Naive thymus-derived CD4-positive, alpha-beta T cell (primary cell): ENCODE data around the gene CPNE2. TPM values are rescaled to one million over a fixed set of nuclear protein-coding genes. Genes with fewer than 3 reads are reported as not detected.
"Not testable (repeated sequence)": the region's sequence is repeated elsewhere in the genome, so short reads cannot be mapped to it uniquely, and the experiment has no call there.

Experiments
- ATAC-seq: fragments of 150-1000 bp; cut with Tn5 transposase; 2 replicates; pipeline ENCODE4 v1.10.0; 2021; ENCODE audit warnings: mild to moderate bottlenecking, moderate library complexity
- CTCF ChIA-PET: fragments of 350-600 bp; sonication (Branson Sonifier 250); formaldehyde crosslinking; loops from one replicate; lab custom pipeline; 2021; ENCODE audit warnings: antibody characterized with exemption; lab: Charles Lee
- POLR2A ChIA-PET: fragments of 350-600 bp; sonication (Branson Sonifier 250); formaldehyde crosslinking; loops from one replicate; lab custom pipeline; 2021; ENCODE audit warnings: antibody characterized with exemption, inconsistent platforms; lab: Charles Lee
- DNase-seq, 9 donors: peaks; one replicate each; pipeline versions ENCODE4 v3.0.0 to v3.0.0-alpha.2; 2020 to 2022; ENCODE audit warnings: mixed read lengths in 1 of 9
- H3K27ac ChIP-seq: one replicate; pipeline ENCODE4 v1.7.0; 2013; ENCODE audit warnings: mild to moderate bottlenecking, low read depth, low read length, moderate library complexity
- H3K27me3 ChIP-seq, 2 donors: one replicate each; pipeline ENCODE4 v1.7.0; 2013; ENCODE audit warnings: low read length in 2 of 2, mild to moderate bottlenecking in 2 of 2, moderate library complexity in 2 of 2; ENCODE audit not compliant: control insufficient read depth in 2 of 2, insufficient read depth in 2 of 2
- H3K36me3 ChIP-seq, 3 experiments: 1 replicate in 2 of 3; 2 replicates in 1 of 3; pipeline ENCODE4 v1.7.0; 2013; ENCODE audit warnings: low read length in 3 of 3, mild to moderate bottlenecking in 3 of 3, moderate library complexity in 1 of 3; ENCODE audit not compliant: insufficient read depth in 3 of 3, control insufficient read depth in 2 of 3
- H3K4me1 ChIP-seq, 2 donors: one replicate each; pipeline ENCODE4 v1.7.0; 2013; ENCODE audit warnings: low read length in 2 of 2, mild to moderate bottlenecking in 2 of 2, moderate library complexity in 1 of 2; ENCODE audit not compliant: control insufficient read depth in 2 of 2, insufficient read depth in 2 of 2
- H3K4me3 ChIP-seq: 2 replicates; pipeline ENCODE4 v1.7.0; 2013; ENCODE audit warnings: mild to moderate bottlenecking, low read length
- H3K9me3 ChIP-seq, 3 experiments: 1 replicate in 2 of 3; 2 replicates in 1 of 3; pipeline ENCODE4 v1.7.0; 2013; ENCODE audit warnings: low read length in 3 of 3; ENCODE audit not compliant: control insufficient read depth in 2 of 3
- H3K27ac Mint-ChIP-seq, 9 donors: one replicate each; pipeline ENCODE4 v1.8.0; 2020 to 2022; ENCODE audit warnings: mixed read lengths in 9 of 9, mild to moderate bottlenecking in 8 of 9, moderate library complexity in 5 of 9, inconsistent platforms in 2 of 9
- H3K27me3 Mint-ChIP-seq, 5 donors: one replicate each; pipeline ENCODE4 v1.8.0; 2021 to 2022; ENCODE audit warnings: mixed read lengths in 5 of 5, mild to moderate bottlenecking in 1 of 5
- H3K36me3 Mint-ChIP-seq, 5 donors: one replicate each; pipeline ENCODE4 v1.8.0; 2020 to 2022; ENCODE audit warnings: mixed read lengths in 5 of 5, mild to moderate bottlenecking in 3 of 5, inconsistent platforms in 1 of 5
- H3K4me1 Mint-ChIP-seq, 7 donors: one replicate each; pipeline ENCODE4 v1.8.0; 2020 to 2022; ENCODE audit warnings: mixed read lengths in 7 of 7, mild to moderate bottlenecking in 3 of 7, inconsistent platforms in 1 of 7
- H3K4me3 Mint-ChIP-seq, 10 donors: one replicate each; pipeline ENCODE4 v1.8.0; 2020 to 2022; ENCODE audit warnings: mild to moderate bottlenecking in 10 of 10, mixed read lengths in 10 of 10, moderate library complexity in 6 of 10, inconsistent platforms in 2 of 10
- H3K9me3 Mint-ChIP-seq, 11 donors: one replicate each; pipeline ENCODE4 v1.8.0; 2020 to 2022; ENCODE audit warnings: mixed read lengths in 11 of 11, mild to moderate bottlenecking in 4 of 11, inconsistent platforms in 1 of 11, moderate library complexity in 1 of 11
- intact Hi-C, 2 donors: fragments of 100-400 bp; cut with micrococcal nuclease; formaldehyde crosslinking; loops; one replicate each; pipeline ENCODE4 v1.15.1; 2023
- polyA plus RNA-seq, 2 donors: library from polyadenylated mRNA; unstranded; fragments of 300-500 nt; fragmentation: Illumina TruSeq; gene quantifications; one replicate each; pipeline ENCODE4 v1.2.3, GENCODE V29; 2021
- total RNA-seq, 6 experiments: library from RNA in 5 of 6; stranded (reverse) in 5 of 6; gene quantifications; 1 replicate in 5 of 6; 2 replicates in 1 of 6; pipeline ENCODE4 v1.2.3 and lab custom pipeline; 2021 to 2026

CPNE2 gene
- total and polyA plus RNA-seq, 7 experiments from 2014 or later = 1.1 to 12.6 (median 5.5) TPM

- Mint-ChIP-seq H3K4me3 (peak overlapping the region; percentile 49 to 100 (median 98)), H3K27ac (peak overlapping the region in 7 of 9 donors; percentile 7 to 98 (median 95)), H3K4me1 (peaks cover 45 to 81% (median 64%) of the 10 kb centered on the region in 7 donors)
- Histone ChIP-seq H3K36me3 (peaks cover 0 to 12% (median 0%) of the 10 kb centered on the region in 3 experiments), H3K27ac (peak overlapping the region; percentile 94), H3K4me3 (peak overlapping the region; percentile 95), H3K4me1 (peaks cover 20 to 26% of the 10 kb centered on the region in 2 donors)
- ChIA-PET CTCF (interaction anchor here (1.0 kb wide), 1 partner anchor 224 kb away, joined by 3 read pairs; no protein-coding TSS in a partner anchor), POLR2A (interaction anchor here (0.7 to 1.4 kb wide), 2 partner anchors 256 to 414 kb away, joined by 3 read pairs; partner anchors contain the start of gene HERPUD1)
- not testable (repeated sequence) for H3K27me3 ChIP-seq, H3K9me3 ChIP-seq, H3K27me3 Mint-ChIP-seq, ATAC-seq, H3K9me3 Mint-ChIP-seq, H3K36me3 Mint-ChIP-seq, DNase-seq
- intact Hi-C loops = loop anchor here (2.0 to 10.0 kb wide), 10 partner anchors 59 to 1207 kb away; partner anchors contain the start of genes CCDC102A (in 1 of the 2), GINS3 (in 1 of the 2), HERPUD1 (in 1 of the 2) and MT2A (in 1 of the 2)
These were observed 95.7 kb downstream of the CPNE2 start for GRCh38 chr16:57187902-57188710.

- H3K27me3 Mint-ChIP-seq = peaks cover 0 to 3% (median 0%) of the 10 kb centered on the region in 5 donors
- no peak overlapping the region for H3K27ac ChIP-seq
- H3K9me3 ChIP-seq = no peaks in the 10 kb centered on the region
- H3K9me3 Mint-ChIP-seq = peaks cover 0 to 4% (median 0%) of the 10 kb centered on the region in 11 donors
- peak overlapping the region in 3 of 9 donors; percentile 31 to 95 (median 71) for H3K27ac Mint-ChIP-seq
- H3K27me3 ChIP-seq = no peaks in the 10 kb centered on the region
- DNase-seq = no peak
- peaks cover 20 to 24% of the 10 kb centered on the region in 2 donors for H3K4me1 ChIP-seq
- H3K4me1 Mint-ChIP-seq = peaks cover 45 to 84% (median 69%) of the 10 kb centered on the region in 7 donors
- ChIA-PET CTCF (no interaction called here), POLR2A (interaction anchor here (1.2 kb wide), 1 partner anchor 9 kb away, joined by 3 read pairs; no protein-coding TSS in a partner anchor)
- peaks cover 0 to 12% (median 0%) of the 10 kb centered on the region in 3 experiments for H3K36me3 ChIP-seq
- no peak for ATAC-seq
- no peak overlapping the region for H3K4me3 ChIP-seq
- peak overlapping the region; percentile 7 to 97 (median 42) for H3K4me3 Mint-ChIP-seq
- intact Hi-C loops = loop anchor here (5.0 to 10.0 kb wide), 6 partner anchors 349 to 1206 kb away; partner anchors contain the start of genes CCDC102A (in 1 of the 2), GINS3 (in 1 of the 2), MT2A (in 1 of the 2) and NUDT21 (in 1 of the 2)
- H3K36me3 Mint-ChIP-seq = peaks cover 0 to 4% (median 0%) of the 10 kb centered on the region in 5 donors
These were observed 96.3 kb downstream of the CPNE2 start for GRCh38 chr16:57188711-57189002.

GRCh38 chr16:57189527-57189926 lies 97.1 kb downstream of the CPNE2 start:
- H3K27ac ChIP-seq, H3K9me3 ChIP-seq, H3K27me3 ChIP-seq, H3K9me3 Mint-ChIP-seq, DNase-seq, H3K27ac Mint-ChIP-seq, H3K27me3 Mint-ChIP-seq, CTCF ChIA-PET, H3K4me3 ChIP-seq, ATAC-seq: not testable (repeated sequence)
- Mint-ChIP-seq H3K4me1 (peaks cover 41 to 84% (median 68%) of the 10 kb centered on the region in 7 donors), H3K36me3 (peaks cover 0 to 12% (median 0%) of the 10 kb centered on the region in 5 donors), H3K4me3 (peak overlapping the region in 1 of 10 donors; percentile 27)
- peaks cover 13 to 21% of the 10 kb centered on the region in 2 donors for H3K4me1 ChIP-seq
- H3K36me3 ChIP-seq = peaks cover 0 to 12% (median 0%) of the 10 kb centered on the region in 3 experiments
- intact Hi-C loops = loop anchor here (5.0 to 10.0 kb wide), 6 partner anchors 348 to 1205 kb away; partner anchors contain the start of genes CCDC102A (in 1 of the 2), GINS3 (in 1 of the 2), MT2A (in 1 of the 2) and NUDT21 (in 1 of the 2)
- POLR2A ChIA-PET = interaction anchor here (1.2 kb wide), 1 partner anchor 8 kb away, joined by 3 read pairs; no protein-coding TSS in a partner anchor

- DNase-seq = no peak
- no peak overlapping the region for H3K4me3 ChIP-seq
- POLR2A ChIA-PET = no interaction called here
- ATAC-seq = no peak
- H3K4me3 Mint-ChIP-seq = peak overlapping the region in 1 of 10 donors; percentile 27
- H3K9me3 Mint-ChIP-seq = peaks cover 0 to 4% (median 0%) of the 10 kb centered on the region in 11 donors
- CTCF ChIA-PET = no interaction called here
- H3K27ac ChIP-seq = no peak overlapping the region
- H3K9me3 ChIP-seq = no peaks in the 10 kb centered on the region
- H3K4me1 ChIP-seq = peaks cover 7 to 16% of the 10 kb centered on the region in 2 donors
- intact Hi-C loops = no loop called here
- no peaks in the 10 kb centered on the region for H3K27me3 ChIP-seq
- peaks cover 35 to 80% (median 65%) of the 10 kb centered on the region in 7 donors for H3K4me1 Mint-ChIP-seq
- H3K36me3 ChIP-seq = peaks cover 0 to 12% (median 0%) of the 10 kb centered on the region in 3 experiments
- peaks cover 0 to 13% (median 0%) of the 10 kb centered on the region in 5 donors for H3K36me3 Mint-ChIP-seq
- H3K27me3 Mint-ChIP-seq = peaks cover 0 to 3% (median 0%) of the 10 kb centered on the region in 5 donors
- no peak overlapping the region for H3K27ac Mint-ChIP-seq
These were observed 97.8 kb downstream of the CPNE2 start for GRCh38 chr16:57190136-57190535.

- DNase-seq = no peak
- CTCF ChIA-PET = no interaction called here
- peaks cover 0 to 13% (median 2%) of the 10 kb centered on the region in 5 donors for H3K36me3 Mint-ChIP-seq
- Histone ChIP-seq H3K27me3 (no peaks in the 10 kb centered on the region), H3K4me1 (peaks cover 5 to 16% of the 10 kb centered on the region in 2 donors), H3K9me3 (no peaks in the 10 kb centered on the region), H3K4me3 (no peak overlapping the region), H3K36me3 (peaks cover 0 to 8% (median 0%) of the 10 kb centered on the region in 3 experiments), H3K27ac (no peak overlapping the region)
- peak overlapping the region in 2 of 10 donors; percentile 0 to 9 for H3K4me3 Mint-ChIP-seq
- POLR2A ChIA-PET = interaction anchor here (0.5 to 1.0 kb wide), 2 partner anchors 11 to 14 kb away, joined by 3 read pairs; no protein-coding TSS in a partner anchor
- H3K27me3 Mint-ChIP-seq = no peaks in the 10 kb centered on the region
- peaks cover 0 to 1% (median 0%) of the 10 kb centered on the region in 11 donors for H3K9me3 Mint-ChIP-seq
- no peak for ATAC-seq
- intact Hi-C loops = no loop called here
- H3K4me1 Mint-ChIP-seq = peaks cover 32 to 77% (median 61%) of the 10 kb centered on the region in 7 donors
- H3K27ac Mint-ChIP-seq = peak overlapping the region in 1 of 9 donors; percentile 39
These were observed 98.7 kb downstream of the CPNE2 start for GRCh38 chr16:57191056-57191571.

GRCh38 chr16:57192146-57192545 lies 99.8 kb downstream of the CPNE2 start:
- Histone ChIP-seq H3K4me1 (peaks cover 5 to 16% of the 10 kb centered on the region in 2 donors), H3K36me3 (no peaks in the 10 kb centered on the region), H3K4me3 (no peak overlapping the region), H3K27me3 (no peaks in the 10 kb centered on the region), H3K9me3 (no peaks in the 10 kb centered on the region), H3K27ac (no peak overlapping the region)
- peaks cover 30 to 79% (median 68%) of the 10 kb centered on the region in 7 donors for H3K4me1 Mint-ChIP-seq
- no peaks in the 10 kb centered on the region for H3K27me3 Mint-ChIP-seq
- H3K9me3 Mint-ChIP-seq = no peaks in the 10 kb centered on the region
- CTCF ChIA-PET = no interaction called here
- intact Hi-C loops = no loop called here
- POLR2A ChIA-PET = interaction anchor here (0.5 to 1.0 kb wide), 2 partner anchors 13 to 85 kb away, joined by 3 read pairs; no protein-coding TSS in a partner anchor
- ATAC-seq (no peak), DNase-seq (no peak)
- H3K4me3 Mint-ChIP-seq = no peak overlapping the region
- H3K36me3 Mint-ChIP-seq = peaks cover 0 to 13% (median 4%) of the 10 kb centered on the region in 5 donors
- H3K27ac Mint-ChIP-seq = no peak overlapping the region
